WTC11 (cell line): ENCODE data around the gene FAM227A. TPM values are rescaled to one million over a fixed set of nuclear protein-coding genes. Genes with fewer than 3 reads are reported as not detected.

Source experiments
- ATAC-seq: fragments of 200-7000 bp; cut with Tn5 transposase; 2 replicates; pipeline ENCODE4 v1.10.0; 2021; ENCODE audit warnings: mild to moderate bottlenecking, moderate library complexity
- CTCF ChIA-PET: fragments of 300-600 bp; sonication (Branson Sonifier 250); formaldehyde crosslinking; loops from one replicate; lab custom pipeline; 2021; ENCODE audit warnings: antibody characterized with exemption; lab: Charles Lee
- POLR2A ChIA-PET: fragments of 350-600 bp; sonication (Branson Sonifier 250); formaldehyde crosslinking; loops from one replicate; lab custom pipeline; 2021; ENCODE audit warnings: antibody characterized with exemption; lab: Charles Lee
- DNase-seq: peaks from one replicate; pipeline ENCODE4 v3.0.0; 2021; ENCODE audit warnings: low spot score
- H3K27ac Mint-ChIP-seq: 2 replicates; pipeline ENCODE4 v1.8.0; 2021; ENCODE audit warnings: mixed read lengths
- H3K27me3 Mint-ChIP-seq: 2 replicates; pipeline ENCODE4 v1.8.0; 2021; ENCODE audit warnings: low read depth, mild to moderate bottlenecking, moderate library complexity, mixed read lengths
- H3K36me3 Mint-ChIP-seq: 2 replicates; pipeline ENCODE4 v1.8.0; 2021; ENCODE audit warnings: mixed read lengths
- H3K4me1 Mint-ChIP-seq: 2 replicates; pipeline ENCODE4 v1.8.0; 2022; ENCODE audit warnings: mixed read lengths
- H3K4me3 Mint-ChIP-seq: 2 replicates; pipeline ENCODE4 v1.8.0; 2021; ENCODE audit warnings: mild to moderate bottlenecking, moderate library complexity, mixed read lengths
- H3K9me3 Mint-ChIP-seq: 2 replicates; pipeline ENCODE4 v1.8.0; 2021; ENCODE audit warnings: mixed read lengths
- GABPB1 ChIP-seq: sonication (generic); formaldehyde crosslinking; IDR thresholded peaks from 2 replicates; pipeline ENCODE4 v1.8.1; 2023; ENCODE audit warnings: mild to moderate bottlenecking, missing genetic modification reagents
- NR1H2 ChIP-seq: sonication (generic); formaldehyde crosslinking; IDR thresholded peaks from 2 replicates; pipeline ENCODE4 v1.9.0; 2021; ENCODE audit warnings: mild to moderate bottlenecking, moderate library complexity, missing genetic modification reagents
- ZBTB21 ChIP-seq: sonication (generic); formaldehyde crosslinking; IDR thresholded peaks from 2 replicates; pipeline ENCODE4 v1.8.1; 2023; ENCODE audit warnings: mild to moderate bottlenecking, missing genetic modification reagents, borderline replicate concordance
- ZNF121 ChIP-seq: sonication (generic); formaldehyde crosslinking; IDR thresholded peaks from 2 replicates; pipeline ENCODE4 v1.8.0; 2023; ENCODE audit warnings: missing genetic modification reagents
- total RNA-seq: library from RNA; stranded (reverse); gene quantifications from 3 replicates; pipeline ENCODE4 v1.2.3, GENCODE V29; 2021
- TF ChIP-seq, protein P1 (sequence below): sonication (generic); formaldehyde crosslinking; IDR thresholded peaks from 2 replicates; pipeline ENCODE4 v1.8.0; 2023; ENCODE audit warnings: missing genetic modification reagents, mild to moderate bottlenecking, borderline replicate concordance
- TF ChIP-seq, protein P2 (sequence below): fragments of 250-450 bp; sonication (Bioruptor Pico); IDR thresholded peaks from 2 replicates; pipeline ENCODE4 v1.9.0; 2021; ENCODE audit warnings: mild to moderate bottlenecking
- TF ChIP-seq, protein P3 (sequence below): sonication (generic); formaldehyde crosslinking; IDR thresholded peaks from 2 replicates; pipeline ENCODE4 v1.8.0; 2022; ENCODE audit warnings: missing genetic modification reagents
- TF ChIP-seq, protein P4 (sequence below): sonication (generic); formaldehyde crosslinking; IDR thresholded peaks from 2 replicates; pipeline ENCODE4 v1.8.1; 2023; ENCODE audit warnings: mild to moderate bottlenecking, missing genetic modification reagents, moderate library complexity
- TF ChIP-seq, protein P5 (sequence below): sonication (generic); formaldehyde crosslinking; IDR thresholded peaks from 2 replicates; pipeline ENCODE4 v1.8.0; 2023; ENCODE audit warnings: missing genetic modification reagents
- TF ChIP-seq, protein P6 (sequence below): sonication (generic); formaldehyde crosslinking; conservative IDR thresholded peaks from 2 replicates; pipeline ENCODE4 v1.8.1; 2023; ENCODE audit warnings: mild to moderate bottlenecking, low read depth, missing genetic modification reagents, moderate library complexity
- TF ChIP-seq, protein P7 (sequence below): sonication (generic); formaldehyde crosslinking; IDR thresholded peaks from 2 replicates; pipeline ENCODE4 v1.8.1; 2022; ENCODE audit warnings: mild to moderate bottlenecking, moderate library complexity, missing genetic modification reagents
- TF ChIP-seq, protein P8 (sequence below): fragments of 250-450 bp; sonication (Bioruptor Pico); conservative IDR thresholded peaks from 2 replicates; pipeline ENCODE4 v1.9.0; 2021; ENCODE audit warnings: mild to moderate bottlenecking

The FAM227A gene
- total RNA-seq, 1 experiment from 2014 or later = 3.8 TPM

DNA sequence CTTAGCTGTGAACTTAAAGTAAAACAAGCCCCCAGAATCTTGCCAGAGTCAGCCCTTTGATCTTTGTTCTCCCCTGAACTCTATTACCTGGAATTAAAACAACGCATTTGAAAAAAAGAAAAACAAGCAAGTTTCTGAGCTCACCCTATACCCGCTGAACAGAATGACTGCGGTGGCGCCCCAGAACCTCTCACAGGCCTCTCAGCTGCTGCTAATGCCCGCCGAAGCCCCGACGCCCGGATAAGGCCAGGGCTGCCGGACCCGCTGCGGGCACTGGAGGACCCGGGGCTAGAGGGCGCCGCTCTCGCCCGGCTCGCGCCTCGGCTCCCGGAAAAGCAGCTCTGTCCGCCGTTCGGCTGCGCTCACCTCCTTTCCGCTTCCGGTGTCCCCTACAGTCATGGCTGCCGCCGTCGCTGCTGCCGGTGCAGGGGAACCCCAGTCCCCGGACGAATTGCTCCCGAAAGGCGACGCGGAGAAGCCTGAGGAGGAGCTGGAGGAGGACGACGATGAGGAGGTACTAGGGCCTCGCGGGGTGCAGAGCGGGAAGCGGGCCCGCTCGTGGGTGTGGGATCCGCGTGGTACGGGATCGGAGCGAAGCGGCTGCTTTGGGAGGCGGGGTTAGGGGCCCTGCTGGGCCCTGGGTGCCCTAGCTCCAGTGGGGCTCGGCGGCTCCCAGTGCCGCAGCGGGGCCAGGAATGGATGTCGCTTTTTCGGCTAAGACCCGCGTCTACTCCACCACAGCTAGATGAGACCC is 25.6 kb upstream of the FAM227A start, which contains the start of gene TOMM22 (continued):
- TF ChIP-seq, protein P1, sequence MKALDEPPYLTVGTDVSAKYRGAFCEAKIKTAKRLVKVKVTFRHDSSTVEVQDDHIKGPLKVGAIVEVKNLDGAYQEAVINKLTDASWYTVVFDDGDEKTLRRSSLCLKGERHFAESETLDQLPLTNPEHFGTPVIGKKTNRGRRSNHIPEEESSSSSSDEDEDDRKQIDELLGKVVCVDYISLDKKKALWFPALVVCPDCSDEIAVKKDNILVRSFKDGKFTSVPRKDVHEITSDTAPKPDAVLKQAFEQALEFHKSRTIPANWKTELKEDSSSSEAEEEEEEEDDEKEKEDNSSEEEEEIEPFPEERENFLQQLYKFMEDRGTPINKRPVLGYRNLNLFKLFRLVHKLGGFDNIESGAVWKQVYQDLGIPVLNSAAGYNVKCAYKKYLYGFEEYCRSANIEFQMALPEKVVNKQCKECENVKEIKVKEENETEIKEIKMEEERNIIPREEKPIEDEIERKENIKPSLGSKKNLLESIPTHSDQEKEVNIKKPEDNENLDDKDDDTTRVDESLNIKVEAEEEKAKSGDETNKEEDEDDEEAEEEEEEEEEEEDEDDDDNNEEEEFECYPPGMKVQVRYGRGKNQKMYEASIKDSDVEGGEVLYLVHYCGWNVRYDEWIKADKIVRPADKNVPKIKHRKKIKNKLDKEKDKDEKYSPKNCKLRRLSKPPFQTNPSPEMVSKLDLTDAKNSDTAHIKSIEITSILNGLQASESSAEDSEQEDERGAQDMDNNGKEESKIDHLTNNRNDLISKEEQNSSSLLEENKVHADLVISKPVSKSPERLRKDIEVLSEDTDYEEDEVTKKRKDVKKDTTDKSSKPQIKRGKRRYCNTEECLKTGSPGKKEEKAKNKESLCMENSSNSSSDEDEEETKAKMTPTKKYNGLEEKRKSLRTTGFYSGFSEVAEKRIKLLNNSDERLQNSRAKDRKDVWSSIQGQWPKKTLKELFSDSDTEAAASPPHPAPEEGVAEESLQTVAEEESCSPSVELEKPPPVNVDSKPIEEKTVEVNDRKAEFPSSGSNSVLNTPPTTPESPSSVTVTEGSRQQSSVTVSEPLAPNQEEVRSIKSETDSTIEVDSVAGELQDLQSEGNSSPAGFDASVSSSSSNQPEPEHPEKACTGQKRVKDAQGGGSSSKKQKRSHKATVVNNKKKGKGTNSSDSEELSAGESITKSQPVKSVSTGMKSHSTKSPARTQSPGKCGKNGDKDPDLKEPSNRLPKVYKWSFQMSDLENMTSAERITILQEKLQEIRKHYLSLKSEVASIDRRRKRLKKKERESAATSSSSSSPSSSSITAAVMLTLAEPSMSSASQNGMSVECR (CRISPR knock-in tag) = peak; percentile 93
- no peak for TF ChIP-seq NR1H2 (CRISPR knock-in tag)
- TF ChIP-seq, protein P2, sequence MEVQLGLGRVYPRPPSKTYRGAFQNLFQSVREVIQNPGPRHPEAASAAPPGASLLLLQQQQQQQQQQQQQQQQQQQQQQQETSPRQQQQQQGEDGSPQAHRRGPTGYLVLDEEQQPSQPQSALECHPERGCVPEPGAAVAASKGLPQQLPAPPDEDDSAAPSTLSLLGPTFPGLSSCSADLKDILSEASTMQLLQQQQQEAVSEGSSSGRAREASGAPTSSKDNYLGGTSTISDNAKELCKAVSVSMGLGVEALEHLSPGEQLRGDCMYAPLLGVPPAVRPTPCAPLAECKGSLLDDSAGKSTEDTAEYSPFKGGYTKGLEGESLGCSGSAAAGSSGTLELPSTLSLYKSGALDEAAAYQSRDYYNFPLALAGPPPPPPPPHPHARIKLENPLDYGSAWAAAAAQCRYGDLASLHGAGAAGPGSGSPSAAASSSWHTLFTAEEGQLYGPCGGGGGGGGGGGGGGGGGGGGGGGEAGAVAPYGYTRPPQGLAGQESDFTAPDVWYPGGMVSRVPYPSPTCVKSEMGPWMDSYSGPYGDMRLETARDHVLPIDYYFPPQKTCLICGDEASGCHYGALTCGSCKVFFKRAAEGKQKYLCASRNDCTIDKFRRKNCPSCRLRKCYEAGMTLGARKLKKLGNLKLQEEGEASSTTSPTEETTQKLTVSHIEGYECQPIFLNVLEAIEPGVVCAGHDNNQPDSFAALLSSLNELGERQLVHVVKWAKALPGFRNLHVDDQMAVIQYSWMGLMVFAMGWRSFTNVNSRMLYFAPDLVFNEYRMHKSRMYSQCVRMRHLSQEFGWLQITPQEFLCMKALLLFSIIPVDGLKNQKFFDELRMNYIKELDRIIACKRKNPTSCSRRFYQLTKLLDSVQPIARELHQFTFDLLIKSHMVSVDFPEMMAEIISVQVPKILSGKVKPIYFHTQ (CRISPR knock-in tag) = no peak
- TF ChIP-seq, all 79 proteins: peak for 37

DNA sequence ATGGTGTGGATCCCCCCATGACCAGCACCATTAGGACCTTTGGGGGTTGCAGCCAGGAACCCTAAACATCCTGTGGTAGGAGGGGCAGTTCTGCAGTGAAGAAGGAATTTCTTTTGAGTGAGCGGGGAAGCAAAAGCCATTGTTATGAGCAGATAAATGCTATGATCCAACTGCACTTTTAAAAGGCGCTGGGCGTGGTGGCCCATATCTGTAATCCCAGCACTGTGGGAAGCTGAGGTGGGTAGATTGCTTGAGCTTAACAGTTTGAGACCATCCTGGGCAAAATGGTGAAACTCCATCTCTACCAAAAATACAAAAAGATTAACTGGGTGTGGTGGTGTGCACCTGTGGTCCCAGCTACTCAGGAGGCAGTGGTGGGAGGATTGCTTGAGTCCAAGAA is 19.6 kb upstream of the FAM227A start:
- Mint-ChIP-seq H3K36me3 (peaks cover 19% of the 10 kb centered on the region), H3K27me3 (no peaks in the 10 kb centered on the region), H3K27ac (no peak overlapping the region), H3K4me3 (no peak overlapping the region), H3K4me1 (no peaks in the 10 kb centered on the region), H3K9me3 (no peaks in the 10 kb centered on the region)
- CTCF ChIA-PET = no interaction called here
- POLR2A ChIA-PET = no interaction called here
- ATAC-seq (no peak), DNase-seq (no peak)
- TF ChIP-seq, protein P3, sequence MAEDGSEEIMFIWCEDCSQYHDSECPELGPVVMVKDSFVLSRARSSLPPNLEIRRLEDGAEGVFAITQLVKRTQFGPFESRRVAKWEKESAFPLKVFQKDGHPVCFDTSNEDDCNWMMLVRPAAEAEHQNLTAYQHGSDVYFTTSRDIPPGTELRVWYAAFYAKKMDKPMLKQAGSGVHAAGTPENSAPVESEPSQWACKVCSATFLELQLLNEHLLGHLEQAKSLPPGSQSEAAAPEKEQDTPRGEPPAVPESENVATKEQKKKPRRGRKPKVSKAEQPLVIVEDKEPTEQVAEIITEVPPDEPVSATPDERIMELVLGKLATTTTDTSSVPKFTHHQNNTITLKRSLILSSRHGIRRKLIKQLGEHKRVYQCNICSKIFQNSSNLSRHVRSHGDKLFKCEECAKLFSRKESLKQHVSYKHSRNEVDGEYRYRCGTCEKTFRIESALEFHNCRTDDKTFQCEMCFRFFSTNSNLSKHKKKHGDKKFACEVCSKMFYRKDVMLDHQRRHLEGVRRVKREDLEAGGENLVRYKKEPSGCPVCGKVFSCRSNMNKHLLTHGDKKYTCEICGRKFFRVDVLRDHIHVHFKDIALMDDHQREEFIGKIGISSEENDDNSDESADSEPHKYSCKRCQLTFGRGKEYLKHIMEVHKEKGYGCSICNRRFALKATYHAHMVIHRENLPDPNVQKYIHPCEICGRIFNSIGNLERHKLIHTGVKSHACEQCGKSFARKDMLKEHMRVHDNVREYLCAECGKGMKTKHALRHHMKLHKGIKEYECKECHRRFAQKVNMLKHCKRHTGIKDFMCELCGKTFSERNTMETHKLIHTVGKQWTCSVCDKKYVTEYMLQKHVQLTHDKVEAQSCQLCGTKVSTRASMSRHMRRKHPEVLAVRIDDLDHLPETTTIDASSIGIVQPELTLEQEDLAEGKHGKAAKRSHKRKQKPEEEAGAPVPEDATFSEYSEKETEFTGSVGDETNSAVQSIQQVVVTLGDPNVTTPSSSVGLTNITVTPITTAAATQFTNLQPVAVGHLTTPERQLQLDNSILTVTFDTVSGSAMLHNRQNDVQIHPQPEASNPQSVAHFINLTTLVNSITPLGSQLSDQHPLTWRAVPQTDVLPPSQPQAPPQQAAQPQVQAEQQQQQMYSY (CRISPR knock-in tag) = no peak
- TF ChIP-seq ZNF121 = no peak
- TF ChIP-seq, protein P4, sequence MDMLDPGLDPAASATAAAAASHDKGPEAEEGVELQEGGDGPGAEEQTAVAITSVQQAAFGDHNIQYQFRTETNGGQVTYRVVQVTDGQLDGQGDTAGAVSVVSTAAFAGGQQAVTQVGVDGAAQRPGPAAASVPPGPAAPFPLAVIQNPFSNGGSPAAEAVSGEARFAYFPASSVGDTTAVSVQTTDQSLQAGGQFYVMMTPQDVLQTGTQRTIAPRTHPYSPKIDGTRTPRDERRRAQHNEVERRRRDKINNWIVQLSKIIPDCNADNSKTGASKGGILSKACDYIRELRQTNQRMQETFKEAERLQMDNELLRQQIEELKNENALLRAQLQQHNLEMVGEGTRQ = no peak
- TF ChIP-seq ZBTB21 (CRISPR knock-in tag) = no peak
- TF ChIP-seq, protein P5, sequence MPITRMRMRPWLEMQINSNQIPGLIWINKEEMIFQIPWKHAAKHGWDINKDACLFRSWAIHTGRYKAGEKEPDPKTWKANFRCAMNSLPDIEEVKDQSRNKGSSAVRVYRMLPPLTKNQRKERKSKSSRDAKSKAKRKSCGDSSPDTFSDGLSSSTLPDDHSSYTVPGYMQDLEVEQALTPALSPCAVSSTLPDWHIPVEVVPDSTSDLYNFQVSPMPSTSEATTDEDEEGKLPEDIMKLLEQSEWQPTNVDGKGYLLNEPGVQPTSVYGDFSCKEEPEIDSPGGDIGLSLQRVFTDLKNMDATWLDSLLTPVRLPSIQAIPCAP = no peak
- TF ChIP-seq, protein P6, sequence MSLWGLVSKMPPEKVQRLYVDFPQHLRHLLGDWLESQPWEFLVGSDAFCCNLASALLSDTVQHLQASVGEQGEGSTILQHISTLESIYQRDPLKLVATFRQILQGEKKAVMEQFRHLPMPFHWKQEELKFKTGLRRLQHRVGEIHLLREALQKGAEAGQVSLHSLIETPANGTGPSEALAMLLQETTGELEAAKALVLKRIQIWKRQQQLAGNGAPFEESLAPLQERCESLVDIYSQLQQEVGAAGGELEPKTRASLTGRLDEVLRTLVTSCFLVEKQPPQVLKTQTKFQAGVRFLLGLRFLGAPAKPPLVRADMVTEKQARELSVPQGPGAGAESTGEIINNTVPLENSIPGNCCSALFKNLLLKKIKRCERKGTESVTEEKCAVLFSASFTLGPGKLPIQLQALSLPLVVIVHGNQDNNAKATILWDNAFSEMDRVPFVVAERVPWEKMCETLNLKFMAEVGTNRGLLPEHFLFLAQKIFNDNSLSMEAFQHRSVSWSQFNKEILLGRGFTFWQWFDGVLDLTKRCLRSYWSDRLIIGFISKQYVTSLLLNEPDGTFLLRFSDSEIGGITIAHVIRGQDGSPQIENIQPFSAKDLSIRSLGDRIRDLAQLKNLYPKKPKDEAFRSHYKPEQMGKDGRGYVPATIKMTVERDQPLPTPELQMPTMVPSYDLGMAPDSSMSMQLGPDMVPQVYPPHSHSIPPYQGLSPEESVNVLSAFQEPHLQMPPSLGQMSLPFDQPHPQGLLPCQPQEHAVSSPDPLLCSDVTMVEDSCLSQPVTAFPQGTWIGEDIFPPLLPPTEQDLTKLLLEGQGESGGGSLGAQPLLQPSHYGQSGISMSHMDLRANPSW = no peak
- TF ChIP-seq, protein P7, sequence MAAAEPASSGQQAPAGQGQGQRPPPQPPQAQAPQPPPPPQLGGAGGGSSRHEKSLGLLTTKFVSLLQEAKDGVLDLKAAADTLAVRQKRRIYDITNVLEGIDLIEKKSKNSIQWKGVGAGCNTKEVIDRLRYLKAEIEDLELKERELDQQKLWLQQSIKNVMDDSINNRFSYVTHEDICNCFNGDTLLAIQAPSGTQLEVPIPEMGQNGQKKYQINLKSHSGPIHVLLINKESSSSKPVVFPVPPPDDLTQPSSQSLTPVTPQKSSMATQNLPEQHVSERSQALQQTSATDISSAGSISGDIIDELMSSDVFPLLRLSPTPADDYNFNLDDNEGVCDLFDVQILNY = no peak
- TF ChIP-seq GABPB1 (CRISPR knock-in tag) = no peak
- TF ChIP-seq, protein P8, sequence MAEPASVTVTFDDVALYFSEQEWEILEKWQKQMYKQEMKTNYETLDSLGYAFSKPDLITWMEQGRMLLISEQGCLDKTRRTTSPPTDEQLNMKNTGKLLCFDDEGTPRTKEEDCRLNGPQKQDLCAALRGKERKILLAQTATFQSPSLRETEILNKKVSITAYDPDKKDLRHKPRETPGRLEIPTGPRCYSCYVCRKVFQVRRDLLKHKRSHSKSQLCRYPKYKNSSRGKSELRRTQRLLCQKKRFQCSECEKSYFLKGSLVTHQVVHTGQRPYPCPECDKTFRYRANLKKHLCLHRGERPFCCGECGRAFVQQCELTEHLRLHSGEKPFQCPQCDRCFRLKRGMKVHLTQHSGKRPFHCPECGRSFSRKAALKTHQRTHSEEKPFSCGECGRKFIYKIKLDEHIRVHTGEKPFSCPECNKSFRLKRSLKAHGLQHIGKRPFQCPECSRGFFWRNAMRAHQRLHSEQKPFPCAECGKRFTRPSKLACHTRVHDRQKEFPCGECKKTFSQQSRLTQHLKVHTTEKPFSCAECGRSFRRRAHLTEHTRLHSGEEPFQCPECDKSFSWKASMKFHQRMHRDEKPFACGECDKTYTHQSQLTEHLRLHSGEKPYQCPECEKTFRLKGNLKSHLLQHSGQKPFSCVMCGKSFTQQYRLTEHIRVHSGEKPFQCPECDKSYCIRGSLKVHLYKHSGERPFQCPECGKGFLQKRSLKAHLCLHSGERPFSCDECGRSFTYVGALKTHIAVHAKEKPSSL = no peak
